Glomerular endothelial cell (primary cell): ENCODE data around the gene OR8H2. TPM values are rescaled to one million over a fixed set of nuclear protein-coding genes. Genes with fewer than 3 reads are reported as not detected.
"Not testable (repeated sequence)": the region's sequence is repeated elsewhere in the genome, so short reads cannot be mapped to it uniquely, and the experiment has no call there.

Source experiments
- DNase-seq: peaks from one replicate; pipeline ENCODE4 v3.0.0-alpha.2; 2011; ENCODE audit warnings: low read depth, low spot score; ENCODE audit errors: extremely low read depth
- total RNA-seq: library from RNA; depleted of rRNA; stranded (reverse); fragments of >200 nt; gene quantifications from 2 replicates; pipeline ENCODE4 v1.2.3, GENCODE V29; 2015

OR8H2 gene, protein sequence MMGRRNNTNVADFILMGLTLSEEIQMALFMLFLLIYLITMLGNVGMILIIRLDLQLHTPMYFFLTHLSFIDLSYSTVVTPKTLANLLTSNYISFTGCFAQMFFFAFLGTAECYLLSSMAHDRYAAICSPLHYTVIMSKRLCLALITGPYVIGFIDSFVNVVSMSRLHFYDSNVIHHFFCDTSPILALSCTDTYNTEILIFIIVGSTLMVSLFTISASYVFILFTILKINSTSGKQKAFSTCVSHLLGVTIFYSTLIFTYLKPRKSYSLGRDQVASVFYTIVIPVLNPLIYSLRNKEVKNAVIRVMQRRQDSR
- not detected in 2 replicates for total RNA-seq

DNA sequence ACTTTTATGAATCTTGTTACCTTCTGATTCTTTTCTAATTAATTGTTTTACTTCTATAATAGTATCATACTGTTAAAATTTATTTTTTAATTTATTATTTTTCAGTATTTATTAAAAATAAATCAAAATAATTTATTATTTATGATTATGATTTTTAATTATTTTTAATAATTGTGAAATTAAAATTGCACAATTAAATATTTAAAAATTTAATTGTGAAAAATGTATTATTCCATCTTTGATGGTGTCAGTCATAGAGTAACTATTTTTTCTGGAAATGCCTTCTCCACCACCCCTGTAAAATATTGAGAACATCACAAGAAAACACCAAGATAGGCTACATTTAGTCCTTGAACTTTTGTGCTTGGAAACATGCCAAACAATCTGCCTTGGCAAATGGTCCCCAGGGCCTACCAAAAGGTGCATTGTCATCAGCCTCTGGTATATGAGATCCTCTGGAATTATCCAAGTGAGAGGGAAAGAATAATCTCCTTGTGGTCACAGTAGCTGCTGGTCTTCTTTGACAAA is at the start of gene OR8H2:
Gene OR8H2, plus strand, starts transcription at position 478 of the 528 bp plus-strand sequence. CDS start 1,356 bp downstream, outside the sequence.
- DNase-seq, result no peak

DNA sequence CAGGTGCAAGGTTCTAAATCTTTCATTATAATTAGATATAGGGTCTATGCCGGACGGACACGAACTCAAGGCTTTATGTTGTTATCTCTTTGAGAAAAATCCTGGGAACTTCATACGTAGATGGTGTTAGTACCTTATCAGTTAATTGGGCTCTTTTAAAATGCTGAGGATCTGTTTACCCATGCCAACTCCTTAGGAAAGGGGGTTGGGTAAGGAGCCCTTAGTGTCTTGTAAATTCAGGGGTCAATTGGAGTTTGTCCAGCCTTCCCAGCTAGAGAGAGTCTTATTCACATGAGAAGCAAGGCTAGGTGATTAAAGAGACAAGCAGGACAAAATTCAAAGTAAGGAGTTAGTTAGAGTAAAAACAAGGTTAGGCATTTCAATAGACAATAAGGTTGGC is 47.1 kb upstream of the OR8H2 start:
- DNase-seq, result not testable (repeated sequence)

DNA sequence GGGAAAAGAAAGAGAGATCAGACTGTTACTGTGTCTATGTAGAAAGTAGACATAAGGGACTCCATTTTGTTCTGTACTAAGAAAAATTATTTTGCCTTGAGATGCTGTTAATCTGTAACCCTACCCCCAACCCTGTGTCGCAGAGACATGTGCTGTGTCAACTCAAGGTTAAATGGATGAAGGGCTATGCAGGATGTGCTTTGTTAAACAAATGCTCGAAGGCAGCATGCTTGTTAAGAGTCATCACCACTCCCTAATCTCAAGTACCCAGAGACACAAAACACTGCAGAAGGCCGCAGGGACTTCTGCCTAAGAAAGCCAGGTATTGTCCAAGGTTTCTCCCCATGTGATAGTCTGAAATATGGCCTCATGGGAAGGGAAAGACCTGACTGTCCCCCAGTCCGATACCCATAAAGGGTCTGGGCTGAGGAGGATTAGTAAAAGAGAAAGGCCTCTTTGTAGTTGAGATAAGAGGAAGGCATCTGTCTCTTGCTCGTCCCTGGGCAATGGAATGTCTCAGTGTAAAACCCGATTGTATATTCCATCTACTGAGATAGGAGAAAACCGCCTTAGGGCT is 45.7 kb upstream of the OR8H2 start:
- DNase-seq, result not testable (repeated sequence)

- DNase-seq, result not testable (repeated sequence)
Observed at GRCh38 chr11:56058260-56058780, 45.2 kb upstream of the OR8H2 start.

DNA sequence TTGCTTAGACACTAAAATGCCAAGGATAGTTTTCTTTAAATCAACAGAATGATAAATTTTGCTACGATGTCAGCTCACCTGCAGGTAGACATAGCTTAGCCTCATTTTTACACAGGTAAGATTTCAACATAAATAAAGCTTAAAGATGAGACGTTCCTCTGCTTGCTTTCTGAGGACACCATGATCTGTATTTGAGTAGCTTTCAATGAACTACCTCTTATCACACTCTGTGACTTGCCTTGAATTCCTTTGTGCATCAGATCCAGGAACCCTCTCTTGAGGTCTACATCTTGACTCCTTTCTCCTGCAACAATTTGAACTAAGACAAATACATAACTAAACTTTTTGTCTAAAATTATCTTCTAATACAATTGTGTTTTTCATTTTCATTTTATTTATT is 36.5 kb upstream of the OR8H2 start:
- DNase-seq, result no peak

- no peak for DNase-seq
Observed at GRCh38 chr11:56089697-56090096, 13.8 kb upstream of the OR8H2 start.

DNA sequence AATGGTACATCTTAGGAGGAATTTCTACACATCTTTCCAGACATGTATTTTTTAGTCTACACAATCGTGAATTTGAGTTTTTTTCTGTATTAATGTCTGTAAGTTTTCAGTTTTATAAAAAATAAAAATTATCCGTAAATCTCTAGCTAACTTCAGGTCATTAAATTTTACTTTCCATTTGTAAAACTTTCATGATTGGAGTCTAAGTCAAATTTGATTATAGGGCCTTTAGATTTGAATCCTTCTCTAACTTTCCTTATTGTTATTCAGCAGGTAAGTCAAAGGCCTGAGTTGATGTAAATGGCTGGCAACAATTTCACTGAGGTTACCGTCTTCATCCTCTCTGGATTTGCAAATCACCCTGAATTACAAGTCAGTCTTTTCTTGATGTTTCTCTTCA is 10.5 kb upstream of the OR8H2 start, which contains the start of gene OR8I2:
Gene OR8I2, plus strand, starts transcription at position 301 of the 400 bp plus-strand sequence. Its CDS starts 0 bp downstream, at position 301.
- no peak for DNase-seq

DNA sequence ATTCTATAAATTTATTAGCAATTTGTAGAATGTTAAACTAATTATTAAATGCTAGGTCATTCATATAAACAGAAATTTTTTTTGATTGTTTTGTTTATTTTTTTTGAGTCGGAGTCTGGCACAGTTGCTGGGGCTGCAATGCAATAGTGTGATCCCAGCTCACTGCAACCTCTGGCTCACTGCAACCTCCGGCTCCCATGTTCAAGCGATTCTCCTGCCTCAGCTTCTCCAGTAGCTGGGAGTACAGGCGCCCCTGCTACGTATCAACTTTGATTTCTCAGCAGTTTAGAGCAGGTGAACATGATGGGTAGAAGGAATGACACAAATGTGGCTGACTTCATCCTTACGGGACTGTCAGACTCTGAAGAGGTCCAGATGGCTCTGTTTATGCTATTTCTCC is 18.6 kb downstream of the OR8H2 start, which contains the start of gene OR8H3:
Gene OR8H3, plus strand, starts transcription at position 301 of the 400 bp plus-strand sequence. Its CDS starts 0 bp downstream, at position 301.
- DNase-seq, result no peak

GRCh38 chr11:56140151-56140661 is 36.7 kb downstream of the OR8H2 start, which contains the start of gene OR8J3:
Gene OR8J3, minus strand, starts transcription at chr11:56140201. Its CDS starts 2,483 bp downstream, at chr11:56137718.
- no peak for DNase-seq

GRCh38 chr11:56143681-56144080 is 40.2 kb downstream of the OR8H2 start:
- not testable (repeated sequence) for DNase-seq

DNA sequence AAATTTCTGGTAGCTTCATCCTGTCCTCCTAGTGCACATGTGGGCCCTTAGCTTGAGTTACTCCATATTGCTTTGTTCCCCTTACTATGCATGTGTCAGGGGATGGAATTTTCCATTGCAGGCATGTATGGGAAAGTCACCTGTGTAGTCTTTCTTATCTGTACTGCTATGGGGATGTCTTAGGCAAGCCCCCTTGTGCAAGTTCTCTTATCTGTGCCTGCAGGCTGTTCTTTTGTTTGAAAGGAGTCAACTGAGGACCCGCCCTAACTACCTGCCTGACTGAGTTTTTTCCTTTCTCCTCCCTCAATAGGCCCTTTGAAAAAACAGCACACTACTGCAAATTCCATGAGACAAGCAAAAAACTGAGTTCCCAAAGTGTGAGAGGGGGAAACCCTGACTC is 47.9 kb downstream of the OR8H2 start:
- DNase-seq, result no peak

DNA sequence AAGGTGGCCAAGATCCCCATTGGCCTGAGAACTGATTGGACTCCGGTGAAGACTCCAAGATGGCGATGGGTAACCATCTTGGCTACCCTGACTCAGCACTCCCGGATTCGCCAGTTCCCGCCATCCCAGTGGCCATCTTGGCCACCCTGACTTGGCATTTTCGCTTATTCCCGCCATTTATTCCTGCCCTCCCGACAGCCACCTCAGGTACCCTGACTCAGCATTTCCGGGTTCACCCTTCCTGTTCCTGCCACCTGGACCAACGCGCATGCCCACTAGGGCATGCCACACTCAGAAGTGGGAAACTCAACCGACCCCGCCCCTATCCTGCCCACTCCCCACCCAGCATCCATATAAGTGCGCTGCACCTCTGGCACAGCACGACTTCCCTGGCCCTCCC is 48.8 kb downstream of the OR8H2 start:
- no peak for DNase-seq

Other genes starting within 250 kb of the OR8H2 start
- gene TRIM51, start 220.4 kb upstream of the OR8H2 start, total RNA-seq, result not detected in 2 replicates
- gene OR5W2, start 189.1 kb upstream of the OR8H2 start, total RNA-seq, result not detected in 2 replicates
- not detected in 2 replicates for gene OR5I1, start 167.3 kb upstream of the OR8H2 start, total RNA-seq
- not detected in 2 replicates for gene OR10AG1, start 133.7 kb upstream of the OR8H2 start, total RNA-seq
- gene OR5F1, start 109.1 kb upstream of the OR8H2 start, total RNA-seq, result not detected in 2 replicates
- gene OR5AS1, start 76.0 kb upstream of the OR8H2 start, total RNA-seq, result not detected in 2 replicates
- not detected in 2 replicates for gene OR8I2, start 10.4 kb upstream of the OR8H2 start, total RNA-seq
- gene OR8H3, start 18.7 kb downstream of the OR8H2 start, total RNA-seq, result not detected in 2 replicates
- gene OR8J3, start 36.5 kb downstream of the OR8H2 start, total RNA-seq, result not detected in 2 replicates
- not detected in 2 replicates for gene OR8K5, start 56.6 kb downstream of the OR8H2 start, total RNA-seq
- not detected in 2 replicates for gene OR5J2, start 72.9 kb downstream of the OR8H2 start, total RNA-seq
- not detected in 2 replicates for gene OR5T2, start 130.6 kb downstream of the OR8H2 start, total RNA-seq
- not detected in 2 replicates for gene OR5T3, start 148.6 kb downstream of the OR8H2 start, total RNA-seq
- gene OR5T1, start 170.5 kb downstream of the OR8H2 start, total RNA-seq, result not detected in 2 replicates
- gene OR8H1, start 188.6 kb downstream of the OR8H2 start, total RNA-seq, result not detected in 2 replicates
- gene OR8K3, start 211.5 kb downstream of the OR8H2 start, total RNA-seq, result not detected in 2 replicates
- not detected in 2 replicates for gene OR8K1, start 242.4 kb downstream of the OR8H2 start, total RNA-seq